ENCODE results near the gene RNF26.
A peak's percentile ranks its signal among the peaks of the same experiment; 100 is the strongest.

Gene RNF26

GRCh38 chr11:119377112-119377901 is 43.0 kb downstream of the RNF26 start:
- no peak for DNase-seq (ENCODE audit: low read depth)
- H3K4me3 ChIP-seq (ENCODE audit: low read length) = no peak overlapping the region
- no peak for TF ChIP-seq CTCF (conservative IDR thresholded peaks at IDR 0.05; ENCODE audit: low read length)

- no peak for TF ChIP-seq CTCF (conservative IDR thresholded peaks at IDR 0.05; ENCODE audit: low read length)
- no peak overlapping the region for H3K4me3 ChIP-seq (ENCODE audit: low read length)
- no peak for DNase-seq (ENCODE audit: low read depth)
These were observed 43.8 kb downstream of the RNF26 start for GRCh38 chr11:119377961-119378667.

- H3K4me3 ChIP-seq (ENCODE audit: low read length) = no peak overlapping the region
- no peak for DNase-seq (ENCODE audit: low read depth)
- no peak for TF ChIP-seq CTCF (conservative IDR thresholded peaks at IDR 0.05; ENCODE audit: low read length)
These were observed 44.6 kb downstream of the RNF26 start for GRCh38 chr11:119378851-119379465.

GRCh38 chr11:119380160-119380826 is 46.0 kb downstream of the RNF26 start:
- DNase-seq (ENCODE audit: low read depth) = no peak
- H3K4me3 ChIP-seq (ENCODE audit: low read length) = no peak overlapping the region
- TF ChIP-seq CTCF (conservative IDR thresholded peaks at IDR 0.05; ENCODE audit: low read length) = no peak

GRCh38 chr11:119380827-119381180 is 46.5 kb downstream of the RNF26 start:
- no peak for TF ChIP-seq CTCF (conservative IDR thresholded peaks at IDR 0.05; ENCODE audit: low read length)
- H3K4me3 ChIP-seq (ENCODE audit: low read length) = peak overlapping the region; percentile 71
- no peak for DNase-seq (ENCODE audit: low read depth)

GRCh38 chr11:119381181-119381988 is 47.1 kb downstream of the RNF26 start, which contains the start of gene USP2:
USP2 (minus strand) TSS chr11:119381690; CDS start chr11:119373480, 8,210 bp downstream.
- H3K4me3 ChIP-seq (ENCODE audit: low read length) = peak within 1 kb of the TSS; percentile 71
- TF ChIP-seq CTCF (conservative IDR thresholded peaks at IDR 0.05; ENCODE audit: low read length) = peak; percentile 69
- peak; percentile 96 for DNase-seq (ENCODE audit: low read depth)
